ENCODE measurements around the gene KIF23.

GRCh38 chr15:69412274-69412673 lies 1.9 kb upstream of the KIF23 start:
- TF ChIP-seq CTCF (conservative IDR thresholded peaks at IDR 0.05; ENCODE audit: low read length) (no peak), EZH2phosphoT487 (IDR thresholded peaks at IDR 0.05; ENCODE audit: borderline replicate concordance, low read depth, low read length) (no peak)
